GM21576 (cell line): Measurements from ENCODE around the gene WTAP.

ENCODE experiments used
- ATAC-seq: cut with Tn5 transposase; IDR thresholded peaks from one replicate; pipeline ENCODE4 v1.9.1; 2021; ENCODE audit warnings: mild to moderate bottlenecking, moderate library complexity; ENCODE audit not compliant: unreplicated experiment

WTAP gene

DNA sequence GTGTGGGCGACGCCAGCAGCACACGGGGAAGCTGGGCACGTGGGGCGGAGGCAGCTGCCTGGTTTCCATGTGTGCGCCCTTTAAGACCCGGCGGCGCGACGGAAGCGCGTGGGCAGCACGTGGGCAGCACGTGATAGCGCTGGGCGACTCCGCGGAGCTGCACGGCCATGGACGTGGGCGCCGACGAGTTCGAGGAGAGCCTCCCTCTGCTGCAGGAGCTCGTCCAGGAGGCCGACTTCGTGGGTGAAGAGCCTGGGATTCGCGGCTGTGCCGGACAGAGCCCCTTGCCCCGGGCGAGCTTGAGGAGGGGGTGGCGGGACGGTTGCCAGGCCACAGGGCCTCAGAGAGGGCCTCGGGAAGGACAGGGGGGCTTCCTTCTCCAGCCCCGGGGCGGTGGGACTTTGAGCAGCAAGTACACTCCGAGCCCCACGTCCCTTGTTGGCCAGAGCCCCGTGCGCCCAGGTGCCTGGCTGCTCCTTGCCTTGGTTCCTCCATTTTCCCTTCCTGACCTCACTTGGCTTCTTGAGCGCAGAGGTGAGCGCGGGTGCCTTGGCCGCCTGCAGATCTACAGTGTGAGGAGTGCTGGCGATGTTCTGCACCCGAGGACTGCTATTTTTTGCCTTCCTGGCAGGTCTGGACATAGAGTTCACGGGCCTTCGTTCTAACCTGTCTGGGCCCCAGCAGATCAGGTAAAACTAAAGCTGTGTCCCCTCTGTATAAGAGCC, 73.0 kb downstream of the WTAP start, which contains the start of gene PNLDC1:
Gene PNLDC1, plus strand, starts transcription at position 136 of the 725 bp plus-strand sequence. Its CDS starts 32 bp downstream, at position 168.
- ATAC-seq: no peak

DNA sequence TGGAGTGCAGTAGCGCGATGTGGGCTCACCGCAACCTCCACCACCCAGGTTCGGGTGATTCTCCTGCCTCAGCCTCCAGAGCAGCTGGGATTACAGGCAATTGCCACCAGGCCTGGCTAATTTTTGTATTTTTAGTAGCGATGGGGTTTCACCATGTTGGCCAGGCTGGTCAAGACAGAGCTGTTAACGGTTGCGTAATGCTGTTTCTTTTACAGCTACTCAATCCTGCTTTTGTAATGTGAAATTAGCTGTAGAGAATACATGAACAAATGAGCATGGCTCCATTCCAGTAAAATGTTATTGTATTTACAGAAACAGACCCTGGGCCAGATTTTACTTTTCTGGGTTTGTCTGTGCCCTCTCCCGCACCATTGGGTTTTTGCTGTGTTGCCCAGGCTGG, 74.6 kb downstream of the WTAP start:
- no peak for ATAC-seq

DNA sequence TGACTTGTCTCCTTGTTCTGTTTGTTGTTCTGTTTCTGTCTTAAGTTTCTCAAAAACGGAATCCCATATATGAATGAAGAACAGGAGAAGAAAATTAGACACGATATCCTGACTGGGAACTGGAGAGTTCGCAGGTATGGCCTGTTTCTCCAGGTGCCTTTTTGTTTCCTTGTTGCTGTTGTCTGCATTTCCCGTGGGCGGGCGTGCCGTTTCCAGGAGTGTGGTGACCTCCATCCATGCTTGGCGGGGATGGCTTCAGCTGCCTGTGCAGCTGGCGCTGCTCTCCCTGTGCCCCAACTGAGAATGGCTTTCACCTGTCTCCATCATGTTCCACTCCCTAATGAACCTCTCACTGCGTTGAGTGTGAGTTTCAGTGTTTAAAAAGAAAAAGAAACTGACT, 77.2 kb downstream of the WTAP start:
- ATAC-seq: no peak

DNA sequence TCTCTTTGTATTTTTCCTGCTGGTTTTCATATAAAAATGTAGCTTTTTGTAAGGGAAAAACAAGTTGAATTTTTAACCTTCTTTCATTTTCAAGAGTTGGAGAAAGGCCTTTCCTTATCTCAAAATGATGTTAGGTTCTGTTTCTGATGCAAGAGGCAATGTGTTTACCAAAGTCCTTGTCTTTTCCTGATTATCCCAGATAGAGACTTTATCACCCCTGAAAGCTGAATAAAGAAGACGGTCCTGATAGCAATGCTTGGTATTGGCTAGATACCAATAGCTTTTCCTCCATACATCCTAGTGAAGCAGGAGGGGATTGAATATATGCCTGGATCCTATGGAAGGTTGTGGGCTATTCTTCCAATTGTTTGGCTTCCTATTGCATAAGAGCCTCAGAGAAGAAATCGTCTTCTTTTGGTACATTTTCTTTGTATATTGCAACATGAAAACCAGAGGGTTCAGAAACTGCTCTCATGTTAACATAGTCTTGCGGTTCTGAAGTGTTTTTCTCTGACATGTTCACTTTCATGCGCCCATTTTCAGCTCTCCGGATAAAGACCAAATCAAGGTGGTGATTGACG, 78.2 kb downstream of the WTAP start:
- no peak for ATAC-seq
